Activated CD8-positive, alpha-beta memory T cell treated with anti-CD3 and anti-CD28 coated beads, Interleukin-2, amount 50 U/mL, for 1 hour (primary cell): ENCODE data around the gene SLC1A4.
"Not testable (repeated sequence)": the region's sequence is repeated elsewhere in the genome, so short reads cannot be mapped to it uniquely, and the experiment has no call there.

Experiments
- DNase-seq: peaks from one replicate; pipeline ENCODE4 v3.0.0-alpha.2; 2020; ENCODE audit errors: extremely low read depth

SLC1A4 gene

DNA sequence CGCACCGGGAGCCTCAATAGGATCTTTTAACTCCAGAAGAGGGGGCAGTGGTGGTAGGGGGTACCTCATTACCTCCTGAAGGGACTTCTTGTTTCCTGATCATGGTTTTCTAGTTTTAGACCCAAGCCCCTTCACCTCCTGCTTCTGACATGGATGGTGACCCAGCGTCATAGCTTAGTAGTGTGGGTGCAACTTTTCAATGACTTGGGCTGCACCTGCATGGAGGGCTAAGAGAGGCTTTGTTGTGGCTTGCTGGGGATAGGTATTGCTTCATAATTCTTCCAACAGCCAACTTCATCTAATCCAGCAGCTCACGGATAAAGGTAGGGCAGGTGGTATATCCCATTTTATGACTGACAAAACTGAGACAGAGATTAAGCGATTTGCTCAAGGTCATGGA, 3.0 kb downstream of the SLC1A4 start:
- no peak for DNase-seq

DNA sequence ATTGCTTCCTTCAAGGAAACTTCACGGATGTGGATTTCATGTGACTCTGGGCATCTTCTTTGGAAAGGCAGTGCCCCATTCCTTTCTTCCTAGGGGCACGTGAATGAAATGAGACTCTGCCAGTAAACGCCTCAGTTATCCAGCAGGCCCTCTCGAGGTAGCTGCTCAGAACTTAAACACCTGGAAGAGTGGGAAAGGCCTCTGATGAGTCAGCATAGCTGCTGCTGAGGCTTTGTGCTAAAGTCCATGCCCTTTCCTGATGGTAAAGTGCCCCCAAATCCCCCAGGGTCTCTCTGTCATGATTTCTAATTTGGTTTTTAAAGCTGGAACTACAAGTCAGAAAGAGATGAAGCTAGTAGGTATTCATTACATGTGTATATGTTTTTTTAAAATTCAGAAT, 3.8 kb downstream of the SLC1A4 start:
- no peak for DNase-seq

GRCh38 chr2:64995041-64995440, 5.8 kb downstream of the SLC1A4 start:
- DNase-seq, result no peak

GRCh38 chr2:64996871-64997307, 7.7 kb downstream of the SLC1A4 start:
- DNase-seq, result no peak

DNA sequence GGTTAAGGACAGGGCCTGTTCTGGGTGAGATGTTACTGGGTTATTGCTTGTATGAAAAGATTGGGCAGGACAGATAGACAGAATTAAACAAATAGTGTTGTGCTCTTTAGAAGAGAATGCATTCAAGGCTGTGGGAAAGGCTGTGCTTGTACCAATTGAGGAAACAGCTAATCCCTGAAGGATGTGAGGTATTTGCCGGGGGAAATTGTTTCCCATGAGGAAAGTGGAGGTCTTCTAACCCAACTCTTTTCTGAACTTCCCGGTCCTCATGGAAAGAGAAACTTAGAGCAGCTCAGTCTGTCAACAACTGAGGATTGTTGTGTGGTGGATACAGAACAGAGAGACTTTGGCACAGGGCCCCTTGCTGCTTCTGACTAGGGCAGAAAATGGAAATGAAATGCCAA, 9.5 kb downstream of the SLC1A4 start:
- no peak for DNase-seq

DNA sequence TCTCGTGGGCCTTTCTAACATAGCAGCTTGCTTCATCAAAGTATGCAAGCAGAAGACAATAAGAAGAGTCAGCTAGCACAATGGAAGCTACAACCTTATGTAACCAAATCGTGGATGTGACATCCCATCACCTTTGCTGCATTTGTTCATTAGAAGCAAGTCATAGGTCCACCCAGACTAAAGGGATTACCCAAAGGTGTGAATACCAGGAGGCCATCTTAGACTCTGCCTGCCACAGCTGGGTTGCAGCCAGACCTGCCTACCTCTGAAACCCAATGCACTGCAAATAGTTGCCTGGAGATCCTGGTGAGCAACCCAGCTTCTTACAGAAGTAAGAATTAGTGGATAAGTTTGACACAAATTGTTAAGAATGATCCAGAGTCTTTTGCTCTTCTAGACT, 10.6 kb downstream of the SLC1A4 start:
- no peak for DNase-seq

GRCh38 chr2:65000644-65001043, 11.4 kb downstream of the SLC1A4 start:
- no peak for DNase-seq

DNA sequence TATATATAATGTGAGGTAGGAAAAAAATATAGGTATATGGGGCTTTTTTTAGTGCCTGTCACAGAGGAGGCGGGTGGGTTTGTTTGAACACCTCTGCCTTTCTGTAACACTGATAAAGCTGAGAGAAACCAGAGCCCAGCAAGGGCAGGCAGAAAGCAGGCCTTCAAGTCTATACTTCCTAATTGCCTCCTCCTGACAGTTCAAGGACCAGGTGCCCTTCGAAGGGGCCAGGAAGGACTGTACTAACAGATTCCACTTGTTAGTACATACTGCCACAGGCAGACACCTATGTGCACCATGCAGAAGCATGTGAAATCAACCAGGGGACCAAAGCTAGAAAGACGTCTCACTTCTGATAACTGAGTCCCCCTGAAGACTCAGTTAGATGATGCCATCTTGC, 13.8 kb downstream of the SLC1A4 start:
- DNase-seq, result no peak

DNA sequence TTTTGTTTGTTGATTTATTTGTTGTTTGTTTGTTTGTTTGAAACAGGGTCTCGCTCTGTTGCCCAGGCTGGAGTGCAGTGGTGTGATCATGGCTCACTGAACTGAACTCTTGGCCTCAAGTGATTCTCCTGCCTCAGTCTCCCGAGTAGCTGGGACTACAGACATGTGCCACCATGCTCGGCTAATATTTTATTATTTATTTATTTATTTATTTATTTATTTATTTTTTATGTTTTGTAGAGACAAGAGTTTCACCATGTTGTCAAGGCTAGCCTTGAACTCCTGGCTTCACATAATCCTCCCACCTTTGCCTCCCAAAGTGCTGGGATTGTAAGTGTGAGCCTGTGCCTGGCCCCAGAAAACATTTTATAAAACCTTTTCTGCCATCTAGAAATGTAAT, 15.0 kb downstream of the SLC1A4 start:
- DNase-seq, result not testable (repeated sequence)

DNA sequence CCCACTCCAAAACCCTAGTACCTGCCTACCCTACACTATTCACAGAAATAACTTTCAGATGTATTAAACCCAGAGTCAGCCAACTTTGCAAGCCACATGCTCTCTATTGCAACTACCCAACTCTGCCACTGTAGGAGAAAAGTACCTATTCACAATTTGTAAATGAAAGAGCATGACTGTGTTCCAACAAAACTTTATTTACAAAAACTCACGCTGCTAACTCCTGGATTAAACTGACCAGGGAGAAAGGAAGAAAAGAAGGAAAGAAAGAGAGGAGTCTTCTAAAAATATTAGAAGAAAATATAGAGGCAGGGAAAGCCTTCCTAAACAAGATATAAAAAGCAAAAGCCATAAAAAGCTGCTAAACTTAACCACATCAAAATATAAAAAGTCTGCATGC, 24.6 kb downstream of the SLC1A4 start:
- DNase-seq, result no peak

GRCh38 chr2:65015731-65016130, 26.5 kb downstream of the SLC1A4 start:
- DNase-seq, result no peak

DNA sequence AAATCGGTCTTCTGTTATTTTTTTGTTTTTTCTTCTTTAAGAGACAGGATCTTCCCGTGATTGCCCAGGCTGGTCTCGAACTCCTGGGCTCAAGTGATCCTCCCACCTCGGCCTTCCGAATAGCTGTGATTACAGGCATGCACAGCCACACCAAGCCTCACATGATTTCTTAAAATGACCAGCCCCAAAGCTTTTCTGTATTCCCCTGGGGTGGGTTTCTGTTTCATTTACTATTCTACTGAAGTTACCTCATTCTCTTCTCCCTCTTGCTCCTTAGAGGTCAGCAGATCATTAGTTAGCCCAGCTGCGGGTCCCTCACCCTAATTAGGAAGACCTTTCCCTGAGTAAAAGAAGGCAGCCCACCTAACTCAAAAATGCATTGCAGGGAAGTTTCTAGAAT, 27.6 kb downstream of the SLC1A4 start:
- no peak for DNase-seq

GRCh38 chr2:65017335-65017734, 28.1 kb downstream of the SLC1A4 start:
- DNase-seq, result no peak

DNA sequence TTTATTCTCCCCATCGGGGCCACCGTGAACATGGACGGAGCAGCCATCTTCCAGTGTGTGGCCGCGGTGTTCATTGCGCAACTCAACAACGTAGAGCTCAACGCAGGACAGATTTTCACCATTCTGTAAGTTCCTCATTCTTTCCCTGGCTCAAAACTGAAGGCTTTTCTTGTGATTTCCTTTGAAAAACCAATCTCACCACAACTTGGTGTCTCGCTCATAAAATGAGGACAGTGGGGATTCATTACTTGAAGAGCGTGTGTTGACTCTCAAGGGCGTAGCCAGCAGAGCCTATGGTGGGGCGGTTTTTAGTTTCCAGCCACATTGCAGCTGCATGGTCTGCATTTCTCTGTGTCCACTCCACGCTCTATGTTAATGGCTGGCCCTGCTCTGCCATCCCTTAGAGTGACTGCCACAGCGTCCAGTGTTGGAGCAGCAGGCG, 29.0 kb downstream of the SLC1A4 start:
- DNase-seq, result no peak

GRCh38 chr2:65019010-65019409, 29.8 kb downstream of the SLC1A4 start:
- no peak for DNase-seq

DNA sequence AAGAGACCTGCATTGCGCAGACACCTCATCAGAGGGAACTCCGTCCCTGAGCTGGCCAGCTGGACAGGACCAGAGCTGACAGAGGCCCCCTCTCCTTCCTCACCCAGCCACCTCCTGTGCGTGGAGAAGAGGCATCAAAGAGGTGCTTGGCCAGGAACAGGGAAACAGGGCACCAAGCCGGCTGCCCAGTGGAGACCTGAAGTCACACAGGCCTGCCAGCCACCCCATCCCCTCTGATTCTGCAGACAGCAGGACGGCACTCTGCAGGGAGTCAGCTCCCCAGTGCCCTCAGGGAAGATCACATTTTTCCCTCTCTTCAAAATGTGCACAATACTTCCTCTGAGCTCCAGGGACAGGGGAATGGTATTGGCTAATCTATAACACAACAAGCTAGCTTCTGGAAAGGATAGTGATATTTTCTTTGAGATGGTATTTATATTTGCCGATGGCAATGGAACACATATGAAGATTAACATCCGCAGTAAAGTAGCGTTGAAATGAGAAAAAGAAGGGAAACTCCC, 30.5 kb downstream of the SLC1A4 start:
- no peak for DNase-seq

DNA sequence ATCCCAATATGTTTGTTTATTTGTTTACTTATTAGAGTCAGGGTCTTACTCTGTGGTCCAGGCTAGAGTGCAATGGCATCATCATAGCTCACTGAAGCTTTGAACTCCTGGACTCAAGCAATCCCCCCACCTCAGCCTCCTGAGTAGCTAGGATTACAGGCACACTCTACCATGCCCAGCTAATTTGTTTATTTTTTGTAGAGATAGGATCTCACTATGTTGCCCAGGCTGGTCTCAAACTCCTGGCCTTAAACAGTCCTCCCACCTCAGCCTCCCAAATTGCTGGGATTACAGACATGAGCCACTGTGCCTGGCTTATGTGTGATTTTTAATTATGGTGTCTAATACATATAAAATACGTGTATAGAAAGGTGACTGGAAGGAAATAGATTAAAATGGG, 31.1 kb downstream of the SLC1A4 start:
- DNase-seq, result not testable (repeated sequence)

GRCh38 chr2:65020943-65021528, 31.8 kb downstream of the SLC1A4 start:
- no peak for DNase-seq

GRCh38 chr2:65021709-65022108, 32.5 kb downstream of the SLC1A4 start:
- DNase-seq, result no peak

DNA sequence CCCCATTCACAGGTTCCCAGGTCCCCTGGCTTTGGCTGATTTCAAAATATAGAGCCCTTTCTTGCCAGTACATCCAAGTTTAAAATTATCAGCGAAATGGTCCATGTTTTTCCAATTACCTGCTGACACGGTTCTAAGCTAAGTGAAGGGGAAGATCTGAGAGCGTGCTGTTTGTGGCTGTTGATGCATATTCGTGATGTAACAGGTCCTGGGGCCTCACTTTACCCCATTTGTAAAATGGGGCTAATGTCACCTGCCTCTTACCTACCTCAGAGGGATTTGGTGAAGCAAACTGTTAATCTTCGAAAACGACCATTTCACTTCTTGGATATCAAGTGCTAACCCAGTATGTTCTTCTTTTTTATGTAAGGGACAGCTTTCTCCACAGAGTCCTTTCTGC, 33.0 kb downstream of the SLC1A4 start:
- DNase-seq, result no peak

DNA sequence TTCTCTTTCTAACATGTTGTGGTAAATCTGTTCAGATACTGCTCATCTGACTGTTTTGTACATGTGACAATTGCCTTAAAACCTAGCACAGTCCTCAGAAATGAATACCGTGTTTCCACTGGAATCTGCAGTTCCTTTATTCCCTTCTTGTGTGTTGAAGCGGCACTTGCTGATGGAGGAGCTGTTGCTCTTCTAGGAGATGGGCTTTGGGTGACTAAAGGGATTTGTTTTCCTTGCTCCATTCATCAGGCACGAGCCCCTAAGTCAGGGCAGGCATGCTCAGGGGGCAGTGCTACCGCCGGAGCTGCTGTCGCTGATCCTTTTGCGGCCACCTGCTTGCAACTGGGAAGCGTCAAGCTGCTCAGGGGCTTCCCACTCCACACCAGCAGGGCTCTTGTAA, 34.5 kb downstream of the SLC1A4 start:
- DNase-seq, result no peak

- DNase-seq, result no peak
Measured at GRCh38 chr2:65024149-65024829, 35.1 kb downstream of the SLC1A4 start.

- no peak for DNase-seq
Measured at GRCh38 chr2:65025453-65026123, 36.4 kb downstream of the SLC1A4 start.
